ENCODE measurements around the gene RAB8B. TPM values are rescaled to one million over a fixed set of nuclear protein-coding genes. Genes with fewer than 3 reads are reported as not detected.

The RAB8B gene
- total RNA-seq, 1 experiment from 2014 or later: 33.8 TPM

GRCh38 chr15:63198371-63199250, 9.2 kb downstream of the RAB8B start:
- H2BK12ac ChIP-seq (ENCODE audit: insufficient read length, low read depth, low read length): no peak overlapping the region
- no peaks in the 10 kb centered on the region for H3K79me1 ChIP-seq (ENCODE audit: insufficient read depth, low read depth, low read length, poor library complexity, severe bottlenecking)
- no peak overlapping the region for H2BK5ac ChIP-seq (ENCODE audit: insufficient read length, low read length)
- peaks cover 56 to 63% of the 10 kb centered on the region in 2 experiments for H3K4me1 Mint-ChIP-seq
- H3K27ac ChIP-seq (ENCODE audit: insufficient read length, low read depth, low read length): no peak overlapping the region
- no peak overlapping the region for H4K91ac ChIP-seq (ENCODE audit: insufficient read length, low read depth, low read length)
- H3K27me3 Mint-ChIP-seq (ENCODE audit: low read depth): no peaks in the 10 kb centered on the region
- H2BK15ac ChIP-seq (ENCODE audit: low read depth, low read length): no peak overlapping the region
- H3K36me3 Mint-ChIP-seq (ENCODE audit: insufficient read depth in 1 of 3, low read depth in 3 of 3): peaks cover 0 to 6% (median 1%) of the 10 kb centered on the region in 3 experiments; a peak in 2 of 7 replicates
- H3K4me3 Mint-ChIP-seq: no peak overlapping the region
- no peaks in the 10 kb centered on the region for H3K23me2 ChIP-seq (ENCODE audit: insufficient read length, low read depth, low read length, poor library complexity, severe bottlenecking)
- H3K56ac ChIP-seq (ENCODE audit: insufficient read length, low read depth, low read length): no peak overlapping the region
- no peak overlapping the region for H4K8ac ChIP-seq (replicated peaks; ENCODE audit: insufficient read length, low read depth, low read length)
- H3T11ph ChIP-seq (ENCODE audit: low read length): no peak overlapping the region
- H3K79me2 ChIP-seq (ENCODE audit: insufficient read depth, low read length): 0 out of 2 replicates have a peak, but pooled peaks cover 2% of the 10 kb centered on the region
- no CpG with 5 or more reads among the region's 8 CpGs for WGBS (ENCODE audit: extremely low coverage, insufficient read length, low lambda C conversion rate)
- H3K4ac ChIP-seq (ENCODE audit: low read depth, low read length): no peak overlapping the region
- H2AFZ ChIP-seq (ENCODE audit: low read length): no peak overlapping the region
- no peak for DNase-seq
- H3K18ac ChIP-seq (ENCODE audit: insufficient read length, low read depth, low read length): no peak overlapping the region
- H3K9ac ChIP-seq (ENCODE audit: extremely low read depth, insufficient read length, low read length): no peak overlapping the region
- H3K9me3 Mint-ChIP-seq: no peaks in the 10 kb centered on the region
- peaks cover 11% of the 10 kb centered on the region; the same call in 1 of the 2 replicates for H3K4me1 ChIP-seq (ENCODE audit: insufficient read depth, low read length)
- H2BK20ac ChIP-seq (ENCODE audit: low read depth, low read length, poor library complexity, severe bottlenecking): no peak overlapping the region
- H3K27ac Mint-ChIP-seq: peak overlapping the region in 2 of 3 experiments; percentile 56 to 68; a peak in 2 of 7 replicates
- no peaks in the 10 kb centered on the region for H4K20me1 ChIP-seq (ENCODE audit: control insufficient read depth, insufficient read depth, insufficient read length)
- H2AK5ac ChIP-seq (ENCODE audit: insufficient read length, low read length): no peak overlapping the region
- no peak overlapping the region for H3K4me2 ChIP-seq (ENCODE audit: insufficient read depth, insufficient read length, low read length)
- no peak for TF ChIP-seq CTCF (conservative IDR thresholded peaks at IDR 0.05)
- no peak overlapping the region for H3K14ac ChIP-seq (ENCODE audit: insufficient read depth, low read length)
- no peak overlapping the region for H4K5ac ChIP-seq (ENCODE audit: insufficient read length, low read depth, low read length)
- H3K23ac ChIP-seq (ENCODE audit: insufficient read length, low read depth, low read length): no peak overlapping the region
- no peaks in the 10 kb centered on the region for H3K9me3 ChIP-seq (ENCODE audit: control insufficient read depth, low read depth, low read length)
- H2BK120ac ChIP-seq (ENCODE audit: low read depth, low read length, poor library complexity, severe bottlenecking): no peak overlapping the region
- no peaks in the 10 kb centered on the region for H3K27me3 ChIP-seq (ENCODE audit: insufficient read depth, low read length)

Measured in H9 (cell line).